HCT116 (cell line): ENCODE results near the gene TMEM235. TPM values are rescaled to one million over a fixed set of nuclear protein-coding genes. Genes with fewer than 3 reads are reported as not detected.

Source experiments
- ATAC-seq: fragments of 200-7000 bp; cut with Tn5 transposase; 2 replicates; pipeline ENCODE4 v1.9.1; 2020; ENCODE audit warnings: mild to moderate bottlenecking, moderate library complexity
- BruUV-seq: library from RNA; stranded (reverse); fragments of 400-500 nt; replicated peaks from 2 replicates; lab custom pipeline; 2021; lab: Mats Ljungman, UMichigan
- CTCF ChIA-PET: fragments of 300-600 bp; sonication (Branson Sonifier 250); formaldehyde crosslinking; loops from one replicate; lab custom pipeline; 2021; ENCODE audit warnings: antibody characterized with exemption; lab: Charles Lee
- POLR2A ChIA-PET: fragments of 300-600, 350-600 bp; sonication (Branson Sonifier 250); formaldehyde crosslinking; loops from one replicate; lab custom pipeline; 2021; ENCODE audit warnings: antibody characterized with exemption; lab: Charles Lee
- RAD21 ChIA-PET, 2 experiments: fragments of 300-600 bp; sonication (Branson Sonifier 250); formaldehyde crosslinking; loops; one replicate each; lab custom pipeline; 2023; ENCODE audit warnings: low total read pairs in 2 of 2; ENCODE audit not compliant: uncharacterized antibody in 2 of 2, unreplicated experiment in 2 of 2, low non-redundant PET in 1 of 2; lab: Charles Lee
- DNase-seq: peaks from one replicate; pipeline ENCODE4 v3.0.0-alpha.2; 2010; ENCODE audit warnings: low read depth, low spot score
- H2AFZ ChIP-seq: fragments of 200-600 bp; shearing (Covaris generic), sonication (generic); 2 replicates; pipeline ENCODE4 v1.6.1; 2017; ENCODE audit warnings: low read depth, mixed run types, mixed read lengths, antibody characterized with exemption, low read length; ENCODE audit not compliant: poor library complexity, severe bottlenecking
- H3K27ac ChIP-seq: 2 replicates; pipeline ENCODE4 v1.5.1; 2012; ENCODE audit warnings: low read depth, low read length
- H3K27me3 ChIP-seq: fragments of 200-600 bp; sonication (generic); 2 replicates; pipeline ENCODE4 v1.6.1; 2016; ENCODE audit warnings: mixed run types, low read length, mixed read lengths; ENCODE audit not compliant: insufficient read depth
- H3K36me3 ChIP-seq, 2 experiments: fragments of 200-500 bp in 1 of 2; fragments of 200-600 bp in 1 of 2; sonication (Bioruptor generic) in 1 of 2; sonication (generic) in 1 of 2; 2 replicates each; pipeline versions ENCODE4 v1.5.1 to v1.6.1; 2014 to 2016; ENCODE audit warnings: low read length in 2 of 2, inconsistent platforms in 1 of 2, mixed read lengths in 1 of 2, mixed run types in 1 of 2; ENCODE audit not compliant: insufficient read depth in 2 of 2, control insufficient read depth in 1 of 2
- H3K4me1 ChIP-seq, 2 experiments: fragments of 200-600 bp in 1 of 2; sonication (generic) in 1 of 2; 2 replicates each; pipeline versions ENCODE4 v1.5.1 to v1.6.1; 2012 to 2017; ENCODE audit warnings: low read length in 2 of 2, inconsistent platforms in 1 of 2, mild to moderate bottlenecking in 1 of 2, mixed read lengths in 1 of 2, mixed run types in 1 of 2, moderate library complexity in 1 of 2; ENCODE audit not compliant: insufficient read depth in 2 of 2, control insufficient read depth in 1 of 2
- H3K4me2 ChIP-seq: fragments of 200-600 bp; sonication (generic); 2 replicates; pipeline ENCODE4 v1.6.1; 2017; ENCODE audit warnings: mixed run types, low read length, mixed read lengths
- H3K4me3 ChIP-seq, 2 experiments: fragments of 200-600 bp in 1 of 2; sonication (generic) in 1 of 2; replicated peaks in 1 of 2; 2 replicates each; pipeline ENCODE4 v1.5.1; 2011 to 2016; ENCODE audit warnings: low read length in 2 of 2, control low read depth in 1 of 2, low read depth in 1 of 2, mild to moderate bottlenecking in 1 of 2, mixed read lengths in 1 of 2, mixed run types in 1 of 2
- H3K79me2 ChIP-seq: fragments of 200-600 bp; sonication (generic); 2 replicates; pipeline ENCODE4 v1.6.1; 2017; ENCODE audit warnings: mild to moderate bottlenecking, mixed run types, low read length, moderate library complexity, mixed read lengths; ENCODE audit not compliant: insufficient read depth
- H3K9ac ChIP-seq: fragments of 200-600 bp; sonication (generic); 2 replicates; pipeline ENCODE4 v1.6.1; 2016; ENCODE audit warnings: low read length, mixed read lengths
- H3K9me2 ChIP-seq: fragments of 200-600 bp; sonication (generic), shearing (Covaris generic); 2 replicates; pipeline ENCODE4 v1.6.1; 2017; ENCODE audit warnings: mixed run types, mild to moderate bottlenecking, moderate library complexity; ENCODE audit not compliant: insufficient read depth
- H3K9me3 ChIP-seq, 2 experiments: fragments of 200-500 bp in 1 of 2; fragments of 200-600 bp in 1 of 2; sonication (Bioruptor generic) in 1 of 2; sonication (generic) in 1 of 2; 2 replicates each; pipeline ENCODE4 v1.6.1; 2014 to 2017; ENCODE audit warnings: low read length in 2 of 2, mixed read lengths in 2 of 2, inconsistent platforms in 1 of 2, low read depth in 1 of 2, mild to moderate bottlenecking in 1 of 2, mixed run types in 1 of 2, moderate library complexity in 1 of 2; ENCODE audit not compliant: control insufficient read depth in 1 of 2, insufficient read depth in 1 of 2
- H4K20me1 ChIP-seq: fragments of 200-600 bp; sonication (generic), shearing (Covaris generic); 2 replicates; pipeline ENCODE4 v1.6.1; 2017; ENCODE audit warnings: mixed run types, mild to moderate bottlenecking, moderate library complexity; ENCODE audit not compliant: insufficient read depth
- CBX3 ChIP-seq: IDR thresholded peaks from 2 replicates; pipeline ENCODE4 v1.6.1; 2012; ENCODE audit warnings: low read depth
- CEBPB ChIP-seq: IDR thresholded peaks from 2 replicates; pipeline ENCODE4 v1.6.1; 2012; ENCODE audit warnings: low read depth
- EGR1 ChIP-seq: IDR thresholded peaks from 2 replicates; pipeline ENCODE4 v1.6.1; 2012; ENCODE audit warnings: low read depth
- EZH2phosphoT487 ChIP-seq: fragments of 200-600 bp; IDR thresholded peaks from 2 replicates; pipeline ENCODE4 v1.6.1; 2018; ENCODE audit warnings: antibody characterized with exemption, borderline replicate concordance
- FOSL1 ChIP-seq: IDR thresholded peaks from 2 replicates; pipeline ENCODE4 v1.6.1; 2012; ENCODE audit warnings: low read depth
- JUND ChIP-seq: IDR thresholded peaks from 2 replicates; pipeline ENCODE4 v1.6.1; 2012
- POLR2A ChIP-seq: IDR thresholded peaks from 2 replicates; pipeline ENCODE4 v1.7.0; 2011; ENCODE audit warnings: borderline replicate concordance; ENCODE audit not compliant: insufficient read depth, insufficient read length; ENCODE audit errors: extremely low read depth
- POLR2AphosphoS5 ChIP-seq: IDR thresholded peaks from 2 replicates; pipeline ENCODE4 v1.6.1; 2011; ENCODE audit warnings: mild to moderate bottlenecking, low read depth, low read length, moderate library complexity
- SIN3A ChIP-seq: IDR thresholded peaks from 2 replicates; pipeline ENCODE4 v1.6.1; 2012; ENCODE audit warnings: low read depth
- SP1 ChIP-seq: IDR thresholded peaks from 2 replicates; pipeline ENCODE4 v1.6.1; 2012; ENCODE audit warnings: low read depth
- TCF7L2 ChIP-seq: IDR thresholded peaks from 2 replicates; pipeline ENCODE4 v1.7.0; 2011; ENCODE audit warnings: borderline replicate concordance, inconsistent platforms; ENCODE audit not compliant: insufficient read depth, insufficient read length; ENCODE audit errors: extremely low read depth
- YY1 ChIP-seq: IDR thresholded peaks from 2 replicates; pipeline ENCODE4 v1.6.1; 2011; ENCODE audit warnings: low read length, low read depth, moderate library complexity, mild to moderate bottlenecking; ENCODE audit not compliant: insufficient replicate concordance; ENCODE audit errors: extremely low read depth
- ZFX ChIP-seq: fragments of 450-650 bp; IDR thresholded peaks from 2 replicates; pipeline ENCODE4 v1.6.1; 2017
- intact Hi-C: fragments of 100-400 bp; cut with micrococcal nuclease; formaldehyde crosslinking; loops from 2 replicates; pipeline ENCODE4 v1.10.0; 2022
- total RNA-seq: library from RNA; stranded (reverse); gene quantifications from one replicate; pipeline ENCODE4 v1.2.1, GENCODE V29; 2021; ENCODE audit not compliant: unreplicated experiment
- TF ChIP-seq, protein P1 (sequence below): IDR thresholded peaks from 2 replicates; pipeline ENCODE4 v1.6.1; 2012; ENCODE audit warnings: low read depth
- TF ChIP-seq, protein P2 (sequence below): IDR thresholded peaks from 2 replicates; pipeline ENCODE4 v1.6.1; 2012
- TF ChIP-seq, protein P3 (sequence below): IDR thresholded peaks from 2 replicates; pipeline ENCODE4 v1.6.1; 2011; ENCODE audit warnings: mild to moderate bottlenecking, low read length, moderate library complexity; ENCODE audit not compliant: insufficient replicate concordance; ENCODE audit errors: extremely low read depth

The TMEM235 gene
- total RNA-seq, 1 experiment from 2014 or later = not detected

- no peak for TF ChIP-seq POLR2AphosphoS5
Observed at GRCh38 chr17:78272914-78273258, 41.5 kb downstream of the TMEM235 start (continued).

DNA sequence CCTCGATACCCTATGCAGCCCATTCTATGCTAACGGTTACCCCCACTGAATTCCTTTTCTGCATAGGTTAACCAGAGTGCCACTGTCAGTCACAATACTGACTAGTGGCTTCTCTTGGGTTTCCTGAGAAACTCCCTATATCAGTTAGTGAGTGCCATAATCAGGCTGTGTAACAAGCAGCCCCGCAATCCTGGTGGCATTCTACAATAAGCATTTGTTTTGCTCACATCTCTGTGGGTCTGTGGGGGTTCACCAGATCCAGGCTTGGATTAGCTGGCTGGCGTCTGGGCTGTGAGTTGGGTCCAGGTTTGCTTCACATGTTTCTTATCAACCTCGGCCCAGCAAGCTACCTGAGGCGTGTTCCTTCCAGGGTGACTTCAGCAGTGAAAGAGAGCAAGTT, 42.4 kb downstream of the TMEM235 start:
- intact Hi-C loops = no loop called here
- H3K4me3 ChIP-seq = no peak overlapping the region
- DNase-seq (no peak), ATAC-seq (no peak)
- H3K9me2 ChIP-seq = no peaks in the 10 kb centered on the region
- ChIA-PET POLR2A (no interaction called here), CTCF (no interaction called here), RAD21 (no interaction called here)
- H3K79me2 ChIP-seq = no peaks in the 10 kb centered on the region
- no peak for TF ChIP-seq JUND
- TF ChIP-seq, protein P1, sequence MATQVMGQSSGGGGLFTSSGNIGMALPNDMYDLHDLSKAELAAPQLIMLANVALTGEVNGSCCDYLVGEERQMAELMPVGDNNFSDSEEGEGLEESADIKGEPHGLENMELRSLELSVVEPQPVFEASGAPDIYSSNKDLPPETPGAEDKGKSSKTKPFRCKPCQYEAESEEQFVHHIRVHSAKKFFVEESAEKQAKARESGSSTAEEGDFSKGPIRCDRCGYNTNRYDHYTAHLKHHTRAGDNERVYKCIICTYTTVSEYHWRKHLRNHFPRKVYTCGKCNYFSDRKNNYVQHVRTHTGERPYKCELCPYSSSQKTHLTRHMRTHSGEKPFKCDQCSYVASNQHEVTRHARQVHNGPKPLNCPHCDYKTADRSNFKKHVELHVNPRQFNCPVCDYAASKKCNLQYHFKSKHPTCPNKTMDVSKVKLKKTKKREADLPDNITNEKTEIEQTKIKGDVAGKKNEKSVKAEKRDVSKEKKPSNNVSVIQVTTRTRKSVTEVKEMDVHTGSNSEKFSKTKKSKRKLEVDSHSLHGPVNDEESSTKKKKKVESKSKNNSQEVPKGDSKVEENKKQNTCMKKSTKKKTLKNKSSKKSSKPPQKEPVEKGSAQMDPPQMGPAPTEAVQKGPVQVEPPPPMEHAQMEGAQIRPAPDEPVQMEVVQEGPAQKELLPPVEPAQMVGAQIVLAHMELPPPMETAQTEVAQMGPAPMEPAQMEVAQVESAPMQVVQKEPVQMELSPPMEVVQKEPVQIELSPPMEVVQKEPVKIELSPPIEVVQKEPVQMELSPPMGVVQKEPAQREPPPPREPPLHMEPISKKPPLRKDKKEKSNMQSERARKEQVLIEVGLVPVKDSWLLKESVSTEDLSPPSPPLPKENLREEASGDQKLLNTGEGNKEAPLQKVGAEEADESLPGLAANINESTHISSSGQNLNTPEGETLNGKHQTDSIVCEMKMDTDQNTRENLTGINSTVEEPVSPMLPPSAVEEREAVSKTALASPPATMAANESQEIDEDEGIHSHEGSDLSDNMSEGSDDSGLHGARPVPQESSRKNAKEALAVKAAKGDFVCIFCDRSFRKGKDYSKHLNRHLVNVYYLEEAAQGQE = no peak
- TF ChIP-seq CBX3 = no peak
- no peak for TF ChIP-seq EZH2phosphoT487
- TF ChIP-seq YY1 = no peak
- TF ChIP-seq, protein P2, sequence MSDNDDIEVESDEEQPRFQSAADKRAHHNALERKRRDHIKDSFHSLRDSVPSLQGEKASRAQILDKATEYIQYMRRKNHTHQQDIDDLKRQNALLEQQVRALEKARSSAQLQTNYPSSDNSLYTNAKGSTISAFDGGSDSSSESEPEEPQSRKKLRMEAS = no peak
- TF ChIP-seq, protein P3, sequence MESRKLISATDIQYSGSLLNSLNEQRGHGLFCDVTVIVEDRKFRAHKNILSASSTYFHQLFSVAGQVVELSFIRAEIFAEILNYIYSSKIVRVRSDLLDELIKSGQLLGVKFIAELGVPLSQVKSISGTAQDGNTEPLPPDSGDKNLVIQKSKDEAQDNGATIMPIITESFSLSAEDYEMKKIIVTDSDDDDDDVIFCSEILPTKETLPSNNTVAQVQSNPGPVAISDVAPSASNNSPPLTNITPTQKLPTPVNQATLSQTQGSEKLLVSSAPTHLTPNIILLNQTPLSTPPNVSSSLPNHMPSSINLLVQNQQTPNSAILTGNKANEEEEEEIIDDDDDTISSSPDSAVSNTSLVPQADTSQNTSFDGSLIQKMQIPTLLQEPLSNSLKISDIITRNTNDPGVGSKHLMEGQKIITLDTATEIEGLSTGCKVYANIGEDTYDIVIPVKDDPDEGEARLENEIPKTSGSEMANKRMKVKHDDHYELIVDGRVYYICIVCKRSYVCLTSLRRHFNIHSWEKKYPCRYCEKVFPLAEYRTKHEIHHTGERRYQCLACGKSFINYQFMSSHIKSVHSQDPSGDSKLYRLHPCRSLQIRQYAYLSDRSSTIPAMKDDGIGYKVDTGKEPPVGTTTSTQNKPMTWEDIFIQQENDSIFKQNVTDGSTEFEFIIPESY = no peak
- no peak for TF ChIP-seq SP1
- TF ChIP-seq POLR2A = no peak
- no peak for TF ChIP-seq CEBPB
- no peak for TF ChIP-seq FOSL1
- TF ChIP-seq ZFX = no peak
- no peak for TF ChIP-seq EGR1
- no peak for TF ChIP-seq SIN3A
- no peak for TF ChIP-seq POLR2AphosphoS5
- TF ChIP-seq TCF7L2 = no peak
- H3K4me2 ChIP-seq = no peak overlapping the region
- no TSS peak for BruUV-seq
- peaks cover 0 to 4% of the 10 kb centered on the region in 2 experiments; a peak in 1 of 4 replicates for H3K9me3 ChIP-seq
- no peak overlapping the region for H3K27ac ChIP-seq
- no peaks in the 10 kb centered on the region for H4K20me1 ChIP-seq
- H3K4me1 ChIP-seq = peaks cover 0 to 8% of the 10 kb centered on the region in 2 experiments; a peak in 1 of 4 replicates
- no peak overlapping the region for H2AFZ ChIP-seq
- H3K27me3 ChIP-seq = no peaks in the 10 kb centered on the region
- H3K36me3 ChIP-seq = no peaks in the 10 kb centered on the region
- no peak overlapping the region for H3K9ac ChIP-seq
